ENCODE measurements around the gene ST8SIA6.

DNA sequence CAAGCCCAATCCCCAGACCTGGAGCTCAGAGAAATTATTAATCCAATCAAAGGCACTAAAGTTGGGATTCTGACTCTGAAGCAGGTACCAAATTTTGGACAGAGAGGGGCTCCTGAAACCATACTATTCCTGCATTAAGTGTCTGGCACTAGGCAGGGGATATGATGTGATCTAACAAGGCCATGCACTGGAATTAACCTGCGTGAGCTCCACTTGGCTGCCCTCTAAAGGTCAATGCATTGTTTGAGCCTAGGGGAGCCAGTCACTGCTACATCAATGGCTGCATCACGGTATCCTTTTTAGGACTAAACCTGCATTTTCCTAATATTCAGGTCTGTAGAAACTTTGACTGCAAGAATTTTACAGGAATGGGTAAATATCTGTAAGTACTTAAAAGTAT is 42.1 kb downstream of the ST8SIA6 start:
- no peak for TF ChIP-seq EZH2 (IDR thresholded peaks at IDR 0.05; ENCODE audit: low read length, unreplicated experiment)
- TF ChIP-seq, protein P1, sequence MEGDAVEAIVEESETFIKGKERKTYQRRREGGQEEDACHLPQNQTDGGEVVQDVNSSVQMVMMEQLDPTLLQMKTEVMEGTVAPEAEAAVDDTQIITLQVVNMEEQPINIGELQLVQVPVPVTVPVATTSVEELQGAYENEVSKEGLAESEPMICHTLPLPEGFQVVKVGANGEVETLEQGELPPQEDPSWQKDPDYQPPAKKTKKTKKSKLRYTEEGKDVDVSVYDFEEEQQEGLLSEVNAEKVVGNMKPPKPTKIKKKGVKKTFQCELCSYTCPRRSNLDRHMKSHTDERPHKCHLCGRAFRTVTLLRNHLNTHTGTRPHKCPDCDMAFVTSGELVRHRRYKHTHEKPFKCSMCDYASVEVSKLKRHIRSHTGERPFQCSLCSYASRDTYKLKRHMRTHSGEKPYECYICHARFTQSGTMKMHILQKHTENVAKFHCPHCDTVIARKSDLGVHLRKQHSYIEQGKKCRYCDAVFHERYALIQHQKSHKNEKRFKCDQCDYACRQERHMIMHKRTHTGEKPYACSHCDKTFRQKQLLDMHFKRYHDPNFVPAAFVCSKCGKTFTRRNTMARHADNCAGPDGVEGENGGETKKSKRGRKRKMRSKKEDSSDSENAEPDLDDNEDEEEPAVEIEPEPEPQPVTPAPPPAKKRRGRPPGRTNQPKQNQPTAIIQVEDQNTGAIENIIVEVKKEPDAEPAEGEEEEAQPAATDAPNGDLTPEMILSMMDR (conservative IDR thresholded peaks at IDR 0.05; ENCODE audit: low read depth, low read length), result peak; percentile 33; the same call in 1 of the 2 replicates
